Daoy (cell line): Measurements from ENCODE around the gene KCNB1. TPM values are rescaled to one million over a fixed set of nuclear protein-coding genes. Genes with fewer than 3 reads are reported as not detected.
A peak's percentile ranks its signal among the peaks of the same experiment; 100 is the strongest.

Source experiments
- DNase-seq: peaks from one replicate; pipeline ENCODE4 v3.0.0-alpha.2; 2015; ENCODE audit warnings: low read depth
- total RNA-seq: library from RNA; depleted of rRNA; stranded (reverse); fragments of >200 nt; shearing (Covaris generic); gene quantifications from 2 replicates; pipeline ENCODE4 v1.2.3, GENCODE V29; 2014

The KCNB1 gene
- total RNA-seq, 1 experiment from 2014 or later: under 0.01 TPM

DNA sequence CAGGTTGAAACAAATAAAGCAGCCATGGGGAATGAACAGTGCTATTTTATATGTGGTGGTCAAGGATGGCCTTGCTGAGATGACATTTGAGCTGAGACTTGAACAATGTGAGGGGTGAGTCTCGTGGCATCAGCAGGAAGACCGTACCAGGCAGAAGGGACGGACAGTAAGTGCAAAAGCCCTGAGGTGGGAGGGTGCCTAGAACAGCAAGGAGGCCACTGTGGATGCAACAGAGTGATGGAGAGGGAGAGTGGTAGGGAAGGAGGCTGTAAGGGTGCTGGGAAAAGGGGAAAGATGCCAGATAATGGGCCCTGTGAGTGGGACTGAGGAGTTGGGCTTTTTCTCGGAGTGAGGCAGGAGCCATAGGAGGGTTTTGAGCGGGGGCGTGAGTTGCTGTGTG, 11.5 kb downstream of the KCNB1 start:
- DNase-seq: no peak

- DNase-seq: no peak
Measured at GRCh38 chr20:49469060-49469459, 13.4 kb downstream of the KCNB1 start.

- no peak for DNase-seq
Measured at GRCh38 chr20:49468412-49468811, 14.1 kb downstream of the KCNB1 start.

- no peak for DNase-seq
Measured at GRCh38 chr20:49466114-49466912, 16.2 kb downstream of the KCNB1 start.

DNA sequence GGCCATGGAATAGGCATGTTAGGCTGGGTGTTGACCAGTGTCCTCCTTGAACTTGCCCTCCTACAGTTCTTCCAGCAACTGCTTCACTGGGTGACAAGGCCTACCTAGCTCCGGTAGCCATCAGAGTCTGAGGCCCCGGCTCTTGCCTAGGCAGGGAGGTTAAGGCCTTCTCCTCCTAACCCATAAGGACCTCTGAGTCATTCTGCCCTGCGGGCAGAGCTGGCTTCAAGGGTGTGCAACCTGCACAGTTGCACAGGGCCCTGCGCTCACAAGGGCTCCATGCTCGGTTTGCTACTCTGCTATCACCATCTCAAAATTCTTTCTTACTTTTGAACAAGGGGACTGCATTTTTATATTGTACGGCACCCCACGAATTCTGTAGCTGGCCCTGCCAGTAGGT, 17.9 kb downstream of the KCNB1 start:
- no peak for DNase-seq

DNA sequence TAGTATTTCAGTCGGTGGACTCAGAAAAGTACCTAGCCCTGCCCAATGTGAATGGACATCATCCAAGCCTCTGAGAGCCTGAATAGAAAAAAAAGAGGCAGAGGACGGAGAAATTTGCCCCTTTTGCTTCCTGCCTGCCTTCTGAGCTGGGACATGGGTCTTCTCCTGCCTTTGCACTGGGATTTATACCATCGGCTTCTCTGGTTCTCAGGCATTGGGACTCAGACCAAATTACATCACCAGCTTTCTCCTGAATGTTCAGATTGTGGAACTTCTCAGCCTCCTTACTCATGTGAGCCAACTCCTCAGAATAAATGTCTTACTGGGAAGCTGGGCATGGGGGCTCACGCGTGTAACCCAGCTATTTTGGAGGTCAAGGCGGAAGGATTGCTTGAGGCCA, 19.8 kb downstream of the KCNB1 start:
- DNase-seq: no peak

DNA sequence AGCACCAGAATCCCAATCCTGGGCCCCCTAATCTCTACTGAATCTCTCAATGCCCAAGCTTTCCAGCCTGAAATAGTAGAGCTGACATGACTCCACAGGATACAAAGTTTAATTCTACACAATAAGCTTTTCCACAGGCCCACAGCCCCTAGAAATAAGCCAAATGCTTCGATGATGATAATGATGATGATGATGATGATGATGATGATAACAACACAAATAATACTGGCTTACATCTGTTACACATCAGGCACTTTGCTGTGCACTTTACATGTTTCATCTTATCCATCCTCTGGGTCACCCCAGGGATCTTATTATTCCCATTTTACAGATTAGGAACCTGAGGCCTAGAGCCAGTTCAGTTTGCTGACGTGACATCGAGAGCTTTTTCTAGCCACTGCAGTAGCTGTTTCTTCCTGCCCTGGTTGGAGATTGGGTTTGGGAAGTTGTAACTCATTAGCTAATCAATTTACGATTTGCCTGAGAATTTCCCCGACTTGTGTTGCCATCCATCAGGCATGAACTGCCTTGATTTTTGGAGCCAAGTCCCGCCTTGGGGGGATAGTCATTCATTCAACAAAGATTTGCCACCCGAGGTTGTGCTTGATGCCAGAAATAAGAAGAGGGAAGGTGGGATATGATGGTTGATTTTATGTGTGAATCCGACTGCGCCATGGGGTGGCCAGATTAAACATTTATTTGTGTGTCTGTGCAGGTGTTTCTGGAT, 20.4 kb downstream of the KCNB1 start:
- no peak for DNase-seq

DNA sequence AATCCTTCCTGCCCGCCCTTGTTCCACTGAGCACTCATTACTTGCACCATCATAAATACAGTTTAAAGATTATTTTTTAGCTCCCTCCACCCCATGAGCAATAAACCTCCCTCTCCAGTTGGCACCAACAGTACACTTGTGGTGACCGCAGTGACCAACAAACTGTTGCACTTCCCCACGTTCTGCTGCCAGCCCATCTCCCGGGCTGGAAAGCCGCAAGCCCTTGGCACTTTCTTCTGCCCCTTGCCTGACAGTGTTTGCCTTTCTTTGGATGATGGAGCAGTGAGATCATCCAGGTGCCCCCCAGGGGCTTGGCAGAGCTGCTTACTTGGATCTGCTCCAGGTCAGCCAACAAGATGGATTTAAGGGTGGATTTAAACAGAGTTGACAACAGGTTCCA, 21.6 kb downstream of the KCNB1 start:
- peak; percentile 93 for DNase-seq

DNA sequence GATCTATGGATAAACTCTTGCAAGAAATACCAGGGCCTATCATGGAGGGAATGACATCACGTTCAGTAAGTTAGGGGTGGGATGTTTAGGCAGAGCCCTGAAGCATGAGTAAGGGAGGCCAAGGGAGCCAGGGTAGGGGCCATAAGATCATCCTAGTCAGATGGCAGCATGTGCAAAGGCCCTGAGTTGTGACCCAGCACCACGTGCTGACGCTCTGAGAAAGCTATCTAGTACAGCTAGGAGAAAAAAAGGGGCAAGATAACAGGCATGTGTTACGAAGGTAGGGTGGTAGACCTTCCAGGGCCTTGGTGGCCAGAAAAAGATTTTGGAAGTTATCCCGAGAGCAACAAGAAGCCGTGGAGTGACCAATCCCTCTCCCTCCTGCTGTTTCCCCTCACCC, 22.3 kb downstream of the KCNB1 start:
- DNase-seq: no peak

GRCh38 chr20:49459684-49460083, 22.8 kb downstream of the KCNB1 start:
- DNase-seq: no peak

DNA sequence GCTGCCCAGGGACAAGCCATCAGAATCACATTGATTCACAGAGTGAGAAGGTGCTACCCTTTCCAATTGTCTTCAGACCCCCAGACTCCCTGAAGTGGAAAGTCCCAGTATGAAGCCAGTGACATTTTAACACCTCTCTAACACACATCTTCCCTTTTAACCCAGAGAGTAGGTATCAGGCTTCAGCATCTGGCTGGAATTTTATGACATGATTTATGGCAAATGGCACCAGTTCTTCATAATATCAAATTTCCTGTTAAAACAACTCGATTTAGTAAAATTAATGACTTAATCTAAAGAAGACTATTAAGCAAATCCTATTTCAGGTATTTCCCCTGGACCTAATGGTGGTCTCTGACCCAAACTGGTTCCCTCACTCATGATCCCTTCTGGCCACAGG, 25.0 kb downstream of the KCNB1 start:
- DNase-seq: no peak

GRCh38 chr20:49456646-49457045, 25.8 kb downstream of the KCNB1 start:
- DNase-seq: no peak

GRCh38 chr20:49455691-49456090, 26.8 kb downstream of the KCNB1 start:
- DNase-seq: no peak

DNA sequence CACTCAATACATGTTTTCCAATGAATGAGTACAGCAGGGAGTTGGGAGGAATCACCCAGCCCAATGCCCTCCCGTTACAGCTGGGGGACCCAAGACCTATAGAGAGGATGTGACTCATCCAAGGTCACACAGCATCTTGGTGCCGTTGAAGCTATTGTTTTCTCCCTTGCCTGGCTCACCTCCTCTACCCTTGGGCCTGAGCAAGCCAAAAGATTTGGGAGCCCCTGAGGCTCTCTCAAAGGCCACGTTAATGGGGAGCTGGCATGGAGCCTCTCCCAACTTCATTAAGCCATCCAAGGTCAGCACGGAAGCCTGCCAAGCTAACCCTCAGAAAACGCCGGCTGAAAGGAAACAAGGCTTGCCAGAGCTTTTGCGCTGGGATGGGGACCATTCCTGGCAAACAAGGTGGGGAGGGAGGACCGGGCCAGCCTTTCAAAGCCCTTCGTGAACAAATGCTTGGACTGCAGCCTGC, 30.4 kb downstream of the KCNB1 start:
- DNase-seq: peak; percentile 56

GRCh38 chr20:49450281-49450721, 32.2 kb downstream of the KCNB1 start:
- peak; percentile 23 for DNase-seq

DNA sequence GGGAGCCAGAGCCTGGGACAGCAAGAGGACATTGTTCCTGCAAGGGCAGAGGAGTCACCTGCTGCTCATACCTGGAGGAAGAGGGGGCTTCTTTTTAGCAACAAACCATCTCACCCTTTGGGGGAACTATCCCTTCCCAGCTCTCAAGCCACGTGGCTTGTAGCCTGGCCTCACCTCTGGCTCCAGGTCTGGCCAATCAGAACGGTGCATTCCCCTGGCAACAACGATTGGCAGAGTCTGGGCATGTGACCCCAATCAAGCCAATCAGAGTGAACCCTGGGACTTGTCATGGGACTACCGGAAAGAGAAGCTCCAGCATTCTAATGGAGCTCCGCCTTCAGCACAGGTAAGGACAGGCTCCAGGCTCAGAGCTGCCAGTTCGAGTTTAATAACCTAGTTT, 33.6 kb downstream of the KCNB1 start:
- no peak for DNase-seq

DNA sequence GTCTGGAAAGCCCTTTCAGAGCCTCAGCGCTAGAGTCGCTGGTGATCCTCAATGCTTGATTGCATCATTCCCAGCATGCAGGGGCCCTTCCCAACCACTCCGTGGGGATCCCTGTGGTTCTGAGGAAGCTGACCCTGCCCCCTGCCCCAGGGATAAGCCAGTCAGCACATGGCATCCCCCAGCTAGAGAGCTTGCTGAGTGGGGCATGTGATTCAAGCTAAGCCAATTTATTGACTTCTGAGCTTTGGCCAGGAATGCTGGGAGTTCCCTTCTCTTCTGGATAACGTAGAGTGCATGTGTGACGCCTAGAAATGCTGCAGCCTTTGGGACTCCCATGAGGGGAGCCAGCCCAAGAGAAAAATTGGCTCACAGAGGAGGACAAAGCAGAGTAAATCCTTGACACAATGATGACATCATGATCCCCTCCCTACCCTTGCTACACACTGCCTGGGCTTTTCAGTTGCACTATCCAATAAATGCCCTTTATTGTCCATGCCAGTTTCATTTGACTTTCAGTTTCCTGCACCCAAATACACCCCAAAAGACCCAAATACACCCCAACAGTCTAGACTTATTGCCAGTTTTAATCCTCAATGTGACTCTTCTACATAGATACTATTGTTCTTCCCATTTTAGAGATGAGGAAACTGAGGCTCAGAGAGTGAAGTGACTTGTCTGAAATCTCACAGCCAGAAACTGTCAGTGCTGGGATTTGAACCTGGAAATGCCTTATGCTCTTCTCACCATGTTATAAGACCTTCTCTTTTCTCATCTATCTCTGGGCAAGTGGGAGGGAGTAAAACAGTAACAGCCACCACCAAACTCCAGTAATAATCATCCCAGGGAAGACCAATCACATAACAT, 34.3 kb downstream of the KCNB1 start:
- no peak for DNase-seq

DNA sequence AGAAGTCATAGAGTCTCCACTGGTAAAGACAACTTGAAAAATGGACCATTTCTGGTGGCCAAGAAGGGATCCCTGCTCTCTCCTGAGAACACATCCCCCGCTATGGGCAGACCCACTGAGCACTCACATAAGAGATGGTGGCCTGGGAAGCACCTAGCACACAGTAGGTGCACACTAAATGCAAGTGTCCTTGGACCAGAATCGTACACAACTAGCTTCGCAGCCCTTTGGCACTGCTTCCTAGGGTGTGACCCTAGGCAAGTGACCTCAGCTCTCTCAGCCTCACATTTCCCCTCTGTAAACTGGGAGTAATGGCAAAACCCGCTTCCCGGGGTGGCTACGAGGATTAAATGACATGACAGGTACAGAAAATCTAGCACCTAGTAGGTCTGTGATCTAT, 35.1 kb downstream of the KCNB1 start:
- DNase-seq: no peak

DNA sequence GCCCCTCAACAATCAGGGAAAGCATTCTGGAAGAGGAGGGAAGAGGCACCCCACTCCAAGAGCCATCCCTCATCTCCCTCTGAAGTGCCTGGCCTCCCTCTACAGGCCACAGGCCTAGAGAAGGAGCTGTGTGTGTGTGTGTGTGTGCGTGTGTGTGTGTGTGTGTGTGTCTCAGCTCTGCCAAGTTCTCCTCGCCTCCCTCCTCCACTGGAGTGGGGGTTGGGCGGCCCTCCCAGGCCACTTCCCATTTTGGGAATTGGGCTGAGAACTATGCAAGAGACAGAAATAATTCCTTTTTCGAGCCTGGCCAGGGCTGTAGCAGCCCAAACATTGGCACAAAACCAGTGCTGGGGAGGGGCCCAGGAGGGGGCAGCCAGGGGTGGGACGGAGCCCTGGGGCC, 35.7 kb downstream of the KCNB1 start:
- DNase-seq: no peak

- DNase-seq: no peak
Measured at GRCh38 chr20:49446080-49446479, 36.4 kb downstream of the KCNB1 start.

- DNase-seq: peak; percentile 23
Measured at GRCh38 chr20:49445176-49445575, 37.3 kb downstream of the KCNB1 start.

DNA sequence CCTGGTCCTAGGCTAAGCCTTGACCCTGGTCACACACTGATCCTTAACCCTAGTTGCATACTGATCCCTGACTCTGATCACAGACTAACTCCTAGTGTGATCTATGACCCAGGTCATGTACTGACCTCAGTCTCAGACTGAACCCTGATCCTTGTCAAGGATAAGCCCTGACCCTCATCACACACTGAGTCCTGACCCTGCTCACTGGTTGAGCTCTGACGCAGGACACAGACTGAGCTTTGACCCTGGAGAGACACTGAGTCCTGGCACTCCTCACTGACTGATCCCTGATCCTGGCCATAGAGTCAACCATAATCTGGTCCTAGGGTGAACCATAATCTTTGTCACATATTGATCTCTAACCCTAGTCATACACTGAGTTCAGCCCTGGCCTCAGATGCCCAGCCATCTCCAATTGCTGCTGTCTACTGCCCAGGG, 37.9 kb downstream of the KCNB1 start:
- no peak for DNase-seq
